ENCODE results near the gene DDIT4.
A peak's percentile ranks its signal among the peaks of the same experiment; 100 is the strongest.

Gene DDIT4

GRCh38 chr10:72259491-72260238 lies 14.1 kb upstream of the DDIT4 start:
- H3K27me3 ChIP-seq (ENCODE audit: control insufficient read depth in 2 of 2, insufficient read depth in 2 of 2, low read length in 2 of 2) = no peaks in the 10 kb centered on the region
- H3K9ac ChIP-seq (ENCODE audit: low read depth in 1 of 2, low read length in 2 of 2) = peak overlapping the region in 1 of 2 donors; percentile 58
- H3K36me3 ChIP-seq (ENCODE audit: control insufficient read depth in 2 of 2, insufficient read depth in 2 of 2, low read length in 2 of 2) = no peaks in the 10 kb centered on the region
- H3K4me3 ChIP-seq (ENCODE audit: low read length in 2 of 2) = no peak overlapping the region
- H3K9me3 ChIP-seq (ENCODE audit: control insufficient read depth in 2 of 2, low read length in 2 of 2) = no peaks in the 10 kb centered on the region
- H3K27ac ChIP-seq (ENCODE audit: low read depth in 2 of 2, low read length in 2 of 2) = peak overlapping the region; percentile 91
- peaks cover 36 to 50% of the 10 kb centered on the region in 2 donors for H3K4me1 ChIP-seq (ENCODE audit: control insufficient read depth in 2 of 2, insufficient read depth in 2 of 2, low read length in 2 of 2)

- Histone ChIP-seq H3K36me3 (ENCODE audit: control insufficient read depth in 2 of 2, insufficient read depth in 2 of 2, low read length in 2 of 2) (no peaks in the 10 kb centered on the region), H3K9ac (ENCODE audit: low read depth in 1 of 2, low read length in 2 of 2) (peak overlapping the region; percentile 58 to 86), H3K9me3 (ENCODE audit: control insufficient read depth in 2 of 2, low read length in 2 of 2) (no peaks in the 10 kb centered on the region), H3K27ac (ENCODE audit: low read depth in 2 of 2, low read length in 2 of 2) (peak overlapping the region; percentile 91), H3K4me1 (ENCODE audit: control insufficient read depth in 2 of 2, insufficient read depth in 2 of 2, low read length in 2 of 2) (peaks cover 29 to 42% of the 10 kb centered on the region in 2 donors), H3K4me3 (ENCODE audit: low read length in 2 of 2) (peak overlapping the region; percentile 72 to 76), H3K27me3 (ENCODE audit: control insufficient read depth in 2 of 2, insufficient read depth in 2 of 2, low read length in 2 of 2) (no peaks in the 10 kb centered on the region)
These were observed 13.3 kb upstream of the DDIT4 start for GRCh38 chr10:72260239-72260975.

- H3K36me3 ChIP-seq (ENCODE audit: control insufficient read depth in 2 of 2, insufficient read depth in 2 of 2, low read length in 2 of 2) = no peaks in the 10 kb centered on the region
- peaks cover 28 to 37% of the 10 kb centered on the region in 2 donors for H3K4me1 ChIP-seq (ENCODE audit: control insufficient read depth in 2 of 2, insufficient read depth in 2 of 2, low read length in 2 of 2)
- H3K4me3 ChIP-seq (ENCODE audit: low read length in 2 of 2) = peak overlapping the region; percentile 72 to 76
These were observed 12.5 kb upstream of the DDIT4 start for GRCh38 chr10:72260976-72261783.

GRCh38 chr10:72261784-72262404 lies 11.8 kb upstream of the DDIT4 start:
- Histone ChIP-seq H3K9ac (ENCODE audit: low read depth in 1 of 2, low read length in 2 of 2) (peak overlapping the region; percentile 86 to 89), H3K4me1 (ENCODE audit: control insufficient read depth in 2 of 2, insufficient read depth in 2 of 2, low read length in 2 of 2) (peaks cover 27 to 34% of the 10 kb centered on the region in 2 donors), H3K27me3 (ENCODE audit: control insufficient read depth in 2 of 2, insufficient read depth in 2 of 2, low read length in 2 of 2) (no peaks in the 10 kb centered on the region), H3K4me3 (ENCODE audit: low read length in 2 of 2) (peak overlapping the region in 1 of 2 donors; percentile 76), H3K9me3 (ENCODE audit: control insufficient read depth in 2 of 2, low read length in 2 of 2) (no peaks in the 10 kb centered on the region), H3K36me3 (ENCODE audit: control insufficient read depth in 2 of 2, insufficient read depth in 2 of 2, low read length in 2 of 2) (no peaks in the 10 kb centered on the region), H3K27ac (ENCODE audit: low read depth in 2 of 2, low read length in 2 of 2) (peak overlapping the region; percentile 91)

More at GRCh38 chr10:72260976-72261783, 12.5 kb upstream of the DDIT4 start:
- peak overlapping the region; percentile 86 to 89 for H3K9ac ChIP-seq (ENCODE audit: low read depth in 1 of 2, low read length in 2 of 2)
- H3K27ac ChIP-seq (ENCODE audit: low read depth in 2 of 2, low read length in 2 of 2) = peak overlapping the region; percentile 91
- H3K9me3 ChIP-seq (ENCODE audit: control insufficient read depth in 2 of 2, low read length in 2 of 2) = no peaks in the 10 kb centered on the region
- no peaks in the 10 kb centered on the region for H3K27me3 ChIP-seq (ENCODE audit: control insufficient read depth in 2 of 2, insufficient read depth in 2 of 2, low read length in 2 of 2)

- no peaks in the 10 kb centered on the region for H3K36me3 ChIP-seq (ENCODE audit: control insufficient read depth in 2 of 2, insufficient read depth in 2 of 2, low read length in 2 of 2)
These were observed 10.0 kb upstream of the DDIT4 start for GRCh38 chr10:72263613-72264241.

GRCh38 chr10:72264536-72264935 lies 9.2 kb upstream of the DDIT4 start:
- Histone ChIP-seq H3K27me3 (ENCODE audit: control insufficient read depth in 2 of 2, insufficient read depth in 2 of 2, low read length in 2 of 2) (no peaks in the 10 kb centered on the region), H3K9me3 (ENCODE audit: control insufficient read depth in 2 of 2, low read length in 2 of 2) (no peaks in the 10 kb centered on the region), H3K4me3 (ENCODE audit: low read length in 2 of 2) (no peak overlapping the region), H3K36me3 (ENCODE audit: control insufficient read depth in 2 of 2, insufficient read depth in 2 of 2, low read length in 2 of 2) (no peaks in the 10 kb centered on the region), H3K4me1 (ENCODE audit: control insufficient read depth in 2 of 2, insufficient read depth in 2 of 2, low read length in 2 of 2) (peaks cover 23 to 28% of the 10 kb centered on the region in 2 donors), H3K27ac (ENCODE audit: low read depth in 2 of 2, low read length in 2 of 2) (no peak overlapping the region), H3K9ac (ENCODE audit: low read depth in 1 of 2, low read length in 2 of 2) (no peak overlapping the region)

More at GRCh38 chr10:72263613-72264241, 10.0 kb upstream of the DDIT4 start:
- Histone ChIP-seq H3K27me3 (ENCODE audit: control insufficient read depth in 2 of 2, insufficient read depth in 2 of 2, low read length in 2 of 2) (no peaks in the 10 kb centered on the region), H3K9me3 (ENCODE audit: control insufficient read depth in 2 of 2, low read length in 2 of 2) (no peaks in the 10 kb centered on the region), H3K4me3 (ENCODE audit: low read length in 2 of 2) (no peak overlapping the region), H3K9ac (ENCODE audit: low read depth in 1 of 2, low read length in 2 of 2) (peak overlapping the region in 1 of 2 donors; percentile 16), H3K4me1 (ENCODE audit: control insufficient read depth in 2 of 2, insufficient read depth in 2 of 2, low read length in 2 of 2) (peaks cover 26 to 28% of the 10 kb centered on the region in 2 donors), H3K27ac (ENCODE audit: low read depth in 2 of 2, low read length in 2 of 2) (peak overlapping the region; percentile 35 to 56)

GRCh38 chr10:72265508-72265907 lies 8.2 kb upstream of the DDIT4 start:
- no peaks in the 10 kb centered on the region for H3K9me3 ChIP-seq (ENCODE audit: control insufficient read depth in 2 of 2, low read length in 2 of 2)
- no peak overlapping the region for H3K9ac ChIP-seq (ENCODE audit: low read depth in 1 of 2, low read length in 2 of 2)
- H3K27ac ChIP-seq (ENCODE audit: low read depth in 2 of 2, low read length in 2 of 2) = no peak overlapping the region
- H3K27me3 ChIP-seq (ENCODE audit: control insufficient read depth in 2 of 2, insufficient read depth in 2 of 2, low read length in 2 of 2) = no peaks in the 10 kb centered on the region
- peaks cover 14 to 20% of the 10 kb centered on the region in 2 donors for H3K4me1 ChIP-seq (ENCODE audit: control insufficient read depth in 2 of 2, insufficient read depth in 2 of 2, low read length in 2 of 2)
- H3K36me3 ChIP-seq (ENCODE audit: control insufficient read depth in 2 of 2, insufficient read depth in 2 of 2, low read length in 2 of 2) = no peaks in the 10 kb centered on the region
- H3K4me3 ChIP-seq (ENCODE audit: low read length in 2 of 2) = no peak overlapping the region

GRCh38 chr10:72265990-72266865 lies 7.5 kb upstream of the DDIT4 start:
- no peak overlapping the region for H3K27ac ChIP-seq (ENCODE audit: low read depth in 2 of 2, low read length in 2 of 2)
- no peaks in the 10 kb centered on the region for H3K36me3 ChIP-seq (ENCODE audit: control insufficient read depth in 2 of 2, insufficient read depth in 2 of 2, low read length in 2 of 2)
- H3K9me3 ChIP-seq (ENCODE audit: control insufficient read depth in 2 of 2, low read length in 2 of 2) = no peaks in the 10 kb centered on the region
- no peaks in the 10 kb centered on the region for H3K27me3 ChIP-seq (ENCODE audit: control insufficient read depth in 2 of 2, insufficient read depth in 2 of 2, low read length in 2 of 2)
- no peak overlapping the region for H3K4me3 ChIP-seq (ENCODE audit: low read length in 2 of 2)
- H3K9ac ChIP-seq (ENCODE audit: low read depth in 1 of 2, low read length in 2 of 2) = no peak overlapping the region
- H3K4me1 ChIP-seq (ENCODE audit: control insufficient read depth in 2 of 2, insufficient read depth in 2 of 2, low read length in 2 of 2) = peaks cover 12 to 18% of the 10 kb centered on the region in 2 donors
